Epidermal melanocyte (primary cell): ENCODE data around the gene EIF2S1.

Experiments
- DNase-seq: peaks from one replicate; pipeline ENCODE4 v3.0.0; 2011; ENCODE audit warnings: low spot score; ENCODE audit not compliant: insufficient read length

The EIF2S1 gene

DNA sequence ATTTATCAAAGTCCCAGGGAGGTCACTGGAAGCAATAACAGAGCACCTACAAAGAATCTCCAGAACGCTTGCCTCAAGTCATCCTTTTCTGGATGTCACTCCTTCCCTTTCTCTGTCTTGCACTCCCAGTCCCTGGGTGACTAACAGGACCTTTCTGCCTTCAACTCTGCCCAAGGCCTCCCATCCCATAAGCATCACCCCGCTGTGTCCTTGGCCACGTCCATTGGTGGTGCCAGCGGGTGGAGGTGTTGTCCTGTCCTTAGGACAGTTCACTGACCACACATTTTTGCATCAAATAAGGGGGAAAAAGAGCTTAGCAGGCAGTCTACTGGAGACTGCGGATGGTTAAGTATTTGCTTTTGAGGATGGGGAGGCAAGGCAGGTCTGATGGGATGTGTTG lies 75.5 kb downstream of the EIF2S1 start:
- no peak for DNase-seq
